Activated CD8-positive, alpha-beta memory T cell treated with anti-CD3 and anti-CD28 coated beads for 4 hours (primary cell): ENCODE measurements around the gene KCTD16.

Source experiments
- DNase-seq, 2 donors: peaks; one replicate each; pipeline ENCODE4 v3.0.0-alpha.2; 2020; ENCODE audit warnings: low read depth in 2 of 2

Gene KCTD16

DNA sequence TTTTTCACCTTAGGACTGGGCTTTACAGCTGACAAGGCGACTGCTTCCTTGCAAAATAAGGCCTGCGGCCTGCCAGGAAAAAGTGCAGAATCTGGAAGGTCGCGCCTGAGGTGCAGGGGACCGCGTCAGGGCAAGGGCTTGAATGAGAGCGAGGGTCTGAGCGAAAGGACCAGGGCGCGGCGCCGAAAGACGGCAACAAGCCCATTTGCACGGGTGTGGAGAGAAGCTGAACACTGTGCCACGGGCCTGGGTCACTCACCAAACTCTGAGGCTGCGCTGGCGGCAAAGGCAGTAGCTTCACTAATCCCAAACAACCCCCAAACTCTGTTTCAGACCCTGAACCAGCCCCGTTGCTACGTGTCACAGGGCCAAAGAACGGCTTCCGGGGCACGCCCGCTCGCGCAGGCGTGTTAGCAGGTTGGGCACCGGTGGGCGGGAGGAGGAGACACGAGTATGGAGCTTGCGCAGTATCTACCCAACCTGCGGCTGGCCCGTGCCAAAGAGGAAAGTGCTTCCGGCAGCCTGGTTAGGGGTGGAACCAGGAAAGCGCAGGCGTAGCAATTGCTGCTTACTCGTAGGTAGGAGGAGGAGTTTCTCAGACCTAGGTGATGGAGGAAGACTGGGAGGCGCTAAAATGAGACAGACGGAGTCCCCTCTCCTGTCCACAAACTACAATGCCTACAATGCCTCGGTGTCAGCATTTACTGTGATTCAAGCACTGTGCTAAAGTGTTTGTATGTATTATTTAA is at the start of gene KCTD16, which contains the start of gene YIPF5:
Gene KCTD16 (plus strand): TSS at position 598 of the 749 bp plus-strand sequence.
Gene YIPF5 (minus strand): TSS at position 384 of the 749 bp plus-strand sequence. CDS start 704 bp downstream, outside the sequence.
- peak; percentile 96 for DNase-seq

DNA sequence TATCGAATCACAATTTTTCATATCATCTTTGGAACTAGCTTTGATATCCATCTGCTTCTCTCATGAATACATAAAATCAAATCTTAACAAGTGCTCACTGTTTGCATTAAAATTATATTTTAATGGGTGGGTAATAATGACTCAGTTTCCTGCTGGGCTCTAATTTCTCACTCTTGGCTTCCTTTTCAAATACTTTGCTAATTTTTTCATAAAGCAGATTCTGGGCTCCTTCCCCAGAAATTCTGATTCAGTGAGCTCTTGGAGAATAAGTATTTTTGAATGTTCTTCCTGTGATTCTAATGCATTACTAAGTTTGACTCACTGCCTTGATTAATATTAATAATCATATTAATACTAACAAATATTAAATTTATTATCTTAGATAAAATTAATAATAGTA is 49.1 kb upstream of the KCTD16 start:
- no peak for DNase-seq

DNA sequence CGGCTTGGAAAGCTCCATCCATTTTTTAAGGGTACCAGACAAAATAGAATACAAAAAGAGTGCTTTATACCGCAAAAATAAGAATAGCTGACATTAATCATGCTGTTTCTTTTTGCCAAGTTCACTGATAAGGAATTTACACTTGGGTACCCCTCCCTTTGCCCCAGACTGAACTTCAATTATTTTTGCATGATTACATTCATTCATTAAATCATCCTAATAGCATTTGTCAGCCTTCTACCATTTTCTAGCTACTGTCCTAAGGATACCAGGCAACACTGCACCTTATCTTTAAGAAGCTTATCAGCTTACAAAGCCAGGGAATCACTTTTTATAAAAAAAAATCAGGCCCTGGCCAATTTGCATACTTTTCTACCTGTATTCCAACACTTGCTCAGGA is 48.6 kb upstream of the KCTD16 start:
- DNase-seq = no peak

DNA sequence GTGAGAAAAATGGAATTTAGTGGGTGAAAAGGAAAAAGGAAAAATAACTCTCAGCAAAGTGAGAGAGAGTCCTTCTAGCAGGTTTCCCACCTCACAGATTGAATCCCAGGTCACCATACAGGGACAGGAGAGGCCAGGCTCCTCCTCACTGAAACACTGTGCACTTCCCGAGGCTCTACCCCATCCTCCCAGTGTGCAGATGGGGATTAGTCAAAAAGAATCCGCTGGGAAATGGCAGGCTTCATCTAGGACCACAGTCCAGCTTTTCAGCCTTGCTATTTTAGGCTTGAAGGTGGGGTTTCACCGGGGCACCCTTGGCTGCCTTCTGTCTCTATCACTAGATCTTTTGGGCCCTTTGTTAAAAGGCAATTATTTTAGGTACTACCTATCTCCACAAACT is 48.0 kb upstream of the KCTD16 start:
- DNase-seq = no peak

DNA sequence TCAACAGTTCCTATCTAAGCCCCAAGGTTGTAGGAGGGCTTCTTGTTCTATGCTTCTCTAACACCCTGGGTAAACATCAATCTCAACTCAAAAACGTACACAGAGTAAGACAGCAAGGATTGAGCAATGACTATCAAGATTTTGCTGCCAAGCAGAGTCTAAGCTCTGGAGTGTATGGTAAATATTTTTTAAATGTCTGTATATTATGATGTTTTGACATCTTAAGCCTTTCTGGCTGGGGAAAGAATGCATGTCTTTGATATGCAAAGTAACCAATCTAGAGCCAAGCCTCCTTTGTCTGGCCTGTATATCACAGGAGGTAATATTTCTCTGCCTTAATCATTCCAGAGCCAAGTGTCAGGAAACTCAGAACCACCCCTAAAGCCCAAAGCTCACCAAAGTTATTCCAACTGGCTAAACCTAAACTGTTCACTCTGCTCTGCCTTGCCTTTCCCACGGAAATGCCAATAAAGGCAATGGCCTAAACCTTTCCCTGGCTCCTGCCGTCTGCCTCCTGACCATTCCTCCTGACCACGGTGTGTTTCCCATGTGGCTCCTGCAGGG is 45.4 kb upstream of the KCTD16 start:
- no peak for DNase-seq

DNA sequence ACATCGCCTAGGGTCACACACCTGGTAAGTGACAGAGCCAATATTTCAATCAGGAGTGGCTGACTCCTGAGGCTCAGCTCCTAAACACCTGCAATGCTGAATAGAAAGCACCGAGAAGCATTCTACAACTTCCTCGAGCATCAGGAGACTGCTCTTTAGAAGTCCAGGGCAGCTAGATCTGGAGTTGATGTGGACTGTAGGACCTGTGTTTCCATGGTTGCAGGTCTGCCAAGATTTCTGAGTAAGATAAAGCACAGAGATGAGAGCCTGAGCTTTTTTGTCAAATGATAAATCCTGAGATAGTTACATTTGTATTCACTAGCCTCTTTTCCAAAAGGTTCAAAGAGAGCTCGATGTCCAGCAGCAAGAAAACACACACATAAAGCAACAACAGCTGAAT is 44.0 kb upstream of the KCTD16 start:
- no peak for DNase-seq

DNA sequence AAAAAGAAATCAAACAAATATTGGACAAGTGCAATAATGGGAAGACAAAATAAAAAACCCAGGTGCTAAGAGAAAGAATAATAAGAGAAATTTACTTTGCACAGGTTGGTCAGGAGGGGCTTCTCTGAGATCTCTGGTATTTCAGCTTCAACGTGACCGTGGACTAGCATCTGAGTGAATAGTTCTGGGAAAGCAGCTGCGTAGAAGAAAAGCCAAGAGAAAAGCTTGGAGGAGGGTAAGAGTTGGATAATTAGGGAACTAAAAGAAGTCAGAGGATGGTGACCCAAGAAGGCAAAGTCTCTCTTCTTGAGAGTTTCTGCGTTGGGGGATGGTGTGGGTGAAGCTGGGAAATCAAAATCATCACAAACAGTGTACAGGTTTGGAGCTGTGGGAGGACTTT is 41.8 kb upstream of the KCTD16 start:
- DNase-seq = no peak

DNA sequence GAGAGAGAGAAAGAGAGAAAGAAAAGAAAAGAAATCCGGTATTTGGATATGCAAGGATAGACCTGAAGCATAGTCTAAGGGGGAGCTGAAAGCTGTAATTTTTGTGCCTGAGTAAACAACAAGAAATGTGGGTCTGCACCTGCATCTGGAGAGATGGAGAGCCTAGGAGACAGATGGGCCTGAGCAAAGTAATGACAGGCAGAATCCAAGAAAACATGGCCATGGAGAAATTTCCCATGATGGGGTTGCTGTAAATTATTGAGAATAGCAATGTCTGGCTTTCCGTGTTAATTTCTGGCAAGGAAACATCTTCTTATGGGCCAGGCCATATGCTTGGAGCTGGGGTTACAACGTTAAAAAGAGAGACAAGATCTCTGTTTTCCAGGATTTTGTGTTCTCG is 40.4 kb upstream of the KCTD16 start:
- no peak for DNase-seq

DNA sequence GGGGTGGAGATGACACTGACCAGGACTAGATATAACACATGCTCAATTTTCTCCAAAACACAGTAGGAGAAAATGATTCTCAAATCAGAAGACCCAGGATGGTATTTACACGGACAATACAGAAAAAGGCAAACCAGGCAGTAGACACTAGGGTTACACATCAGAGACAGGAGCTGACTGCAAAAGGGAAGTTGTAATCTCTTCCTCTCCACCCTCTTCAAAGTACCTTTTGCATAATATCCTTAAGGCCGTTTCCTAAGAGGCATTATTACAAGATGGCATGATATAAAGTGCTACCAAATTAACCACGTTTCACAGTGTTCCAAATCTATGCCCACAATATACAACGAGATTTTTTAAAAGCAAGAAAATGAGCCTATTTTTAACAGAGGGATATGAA is 39.4 kb upstream of the KCTD16 start:
- DNase-seq = no peak

DNA sequence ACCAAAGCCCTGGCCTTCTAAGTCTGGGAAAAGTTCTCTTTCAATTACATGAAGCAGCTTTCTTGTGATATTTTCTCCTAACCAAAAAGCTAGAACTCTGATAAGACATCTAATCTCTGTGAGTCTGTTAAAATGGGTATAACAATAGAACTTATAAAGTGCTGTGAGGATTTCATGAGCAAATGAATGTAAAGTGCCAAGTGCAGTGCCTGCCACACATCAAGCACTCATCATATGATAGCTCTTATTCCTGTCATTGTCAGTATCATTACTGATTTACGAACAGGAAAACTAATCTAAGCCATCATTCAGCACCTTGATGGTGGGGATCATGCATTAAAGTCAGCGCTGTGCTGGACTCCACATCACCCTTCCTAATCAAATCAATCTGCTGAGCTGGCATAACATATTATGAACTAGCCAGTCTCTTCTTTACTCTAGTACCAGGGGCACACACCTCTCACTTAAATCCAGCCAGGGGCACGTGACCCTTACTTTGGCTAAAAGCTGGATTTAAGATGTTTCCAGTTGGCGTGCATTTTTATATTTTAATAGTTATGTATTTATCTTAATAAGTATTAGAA is 37.5 kb upstream of the KCTD16 start:
- DNase-seq = no peak

DNA sequence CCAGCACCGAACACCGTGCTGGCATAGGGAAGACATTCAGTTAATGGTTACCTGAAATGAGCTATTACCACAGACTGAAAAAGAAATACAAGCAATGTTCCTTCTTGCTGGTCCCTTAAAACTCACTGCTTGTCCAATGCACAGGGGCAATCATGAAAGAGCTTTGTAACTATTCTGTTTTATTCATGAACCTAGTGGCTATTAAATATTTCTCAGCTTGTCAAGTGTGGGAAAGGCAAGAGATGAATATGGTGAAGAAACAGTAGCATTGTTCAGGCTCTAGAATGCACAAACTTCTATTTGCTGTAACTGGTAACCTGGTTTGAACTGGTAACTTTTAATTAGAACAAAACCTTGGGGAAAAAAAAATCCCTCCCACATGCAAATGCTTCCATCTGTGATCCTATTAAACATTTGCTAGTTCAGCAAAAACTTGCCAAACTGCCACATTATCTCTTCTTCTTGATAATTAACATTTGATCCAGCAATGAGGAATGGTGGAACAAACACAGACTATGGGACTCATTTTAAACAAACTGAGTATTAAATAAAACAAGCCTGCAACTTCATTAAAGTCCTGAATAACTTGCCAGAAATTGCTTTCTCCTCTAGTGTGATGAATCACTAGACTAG is 36.4 kb upstream of the KCTD16 start:
- DNase-seq = no peak

DNA sequence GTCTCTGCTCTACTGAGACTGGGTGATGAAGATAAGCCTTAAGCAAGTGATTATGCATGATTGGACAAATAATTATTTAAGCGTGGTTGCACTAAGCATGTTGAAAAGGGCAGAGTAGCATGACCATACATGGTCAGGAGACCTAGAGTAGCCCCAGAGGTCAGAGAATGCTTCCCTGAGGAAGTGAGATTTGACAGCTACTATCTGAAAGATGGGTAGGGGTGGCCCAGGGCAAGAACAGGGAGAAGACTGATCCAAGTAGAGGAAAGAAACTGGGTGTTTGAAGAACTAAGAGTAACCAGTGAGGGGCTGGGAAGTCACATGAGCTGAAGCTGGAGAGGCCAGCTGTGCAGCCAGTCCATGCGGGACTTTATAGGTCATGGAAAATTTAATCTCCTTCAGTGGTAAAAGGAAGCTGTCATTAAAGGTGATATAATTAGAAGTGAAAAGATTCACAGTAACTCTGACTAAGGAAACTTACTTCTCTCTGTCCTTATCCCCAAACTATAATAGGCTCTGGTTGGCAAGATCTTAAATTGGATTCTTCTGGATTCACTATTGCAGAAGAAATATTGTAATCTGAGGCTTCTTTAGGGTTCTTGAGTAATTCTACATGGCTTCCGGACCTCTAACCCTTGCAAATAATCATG is 35.4 kb upstream of the KCTD16 start:
- no peak for DNase-seq

DNA sequence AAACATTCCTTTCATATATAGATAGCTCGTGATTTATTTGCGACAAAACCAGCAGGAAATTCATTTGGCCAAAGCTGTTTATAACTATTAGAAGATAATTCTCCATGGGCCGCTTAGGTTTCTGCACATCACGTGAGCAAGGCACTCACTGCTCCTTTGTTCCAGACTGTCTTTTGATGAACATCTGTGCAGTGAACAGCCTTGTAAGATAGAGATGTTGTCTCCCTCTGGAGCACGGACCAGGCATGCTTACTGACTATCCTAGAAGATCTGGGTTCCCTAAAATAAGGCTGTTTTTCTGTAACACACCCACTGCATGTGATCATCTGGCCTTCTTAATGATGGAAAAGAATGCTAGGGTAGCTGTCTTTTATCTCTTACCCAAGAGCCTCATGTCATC is 31.1 kb upstream of the KCTD16 start:
- no peak for DNase-seq

DNA sequence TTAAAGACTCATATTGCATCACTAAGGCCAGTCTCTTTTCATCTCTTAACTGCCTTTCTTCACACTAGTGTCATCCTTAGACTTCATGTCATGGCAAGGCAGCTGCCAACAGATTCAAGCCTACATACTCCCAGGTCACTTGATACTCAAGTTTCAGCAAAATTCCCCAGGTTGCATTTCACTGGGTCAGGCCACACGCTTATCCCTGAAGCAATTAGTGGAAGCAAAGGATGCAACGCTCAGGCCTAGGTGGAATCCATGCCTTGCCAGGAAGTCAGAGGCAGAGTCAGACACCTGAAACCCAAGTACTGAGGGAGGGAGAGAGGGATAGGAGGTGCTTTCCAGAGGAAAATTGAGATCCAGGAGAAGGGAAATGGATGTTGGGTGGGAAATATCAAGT is 29.1 kb upstream of the KCTD16 start:
- DNase-seq = no peak

DNA sequence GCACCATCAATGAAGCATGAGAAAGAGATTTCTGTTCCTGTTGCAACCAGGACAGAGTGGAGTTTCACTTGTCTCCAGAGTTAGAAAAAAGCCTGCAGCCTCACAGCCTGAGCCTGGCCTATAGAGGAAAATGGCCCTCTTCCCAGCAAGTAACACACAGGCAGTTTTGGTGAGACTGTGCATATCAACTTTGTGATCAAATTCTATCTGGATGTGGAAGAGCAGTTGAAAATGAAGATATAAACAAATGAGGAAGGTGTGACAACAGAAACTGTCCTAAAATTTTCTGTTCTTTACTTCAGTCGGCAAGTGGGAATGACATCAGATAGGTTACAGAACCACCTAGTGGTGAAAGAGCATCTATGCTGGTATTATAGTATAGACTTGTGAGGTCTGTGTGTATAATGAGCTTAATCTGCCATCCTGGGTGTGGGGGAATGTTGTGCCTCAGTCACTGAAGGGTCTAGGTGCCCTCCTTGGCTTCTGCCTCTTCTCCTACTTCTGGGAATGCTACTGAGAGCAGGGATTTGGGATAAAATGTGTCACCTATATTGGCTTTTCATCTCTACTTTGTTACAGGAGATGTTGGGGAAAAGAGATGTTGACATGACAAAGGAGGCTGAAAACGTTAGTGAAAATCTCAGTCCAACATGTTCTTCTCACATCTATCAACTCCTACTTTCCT is 28.4 kb upstream of the KCTD16 start:
- DNase-seq = no peak

DNA sequence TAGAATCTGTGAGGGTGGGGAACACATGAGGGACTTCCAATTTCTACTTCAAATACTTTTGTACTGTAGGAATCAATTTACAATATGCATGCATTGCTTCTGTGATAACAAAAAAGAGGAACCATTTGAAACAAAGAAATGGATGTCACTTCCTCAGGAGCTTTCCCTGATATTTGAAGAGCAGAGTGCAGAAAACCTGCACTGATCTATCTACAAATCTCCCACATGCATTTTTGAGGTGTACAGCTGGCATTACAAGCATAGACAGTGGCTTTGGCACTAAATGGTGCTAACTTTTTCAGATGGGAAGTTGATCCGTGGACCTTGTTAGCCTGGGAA is 27.9 kb upstream of the KCTD16 start:
- no peak for DNase-seq

DNA sequence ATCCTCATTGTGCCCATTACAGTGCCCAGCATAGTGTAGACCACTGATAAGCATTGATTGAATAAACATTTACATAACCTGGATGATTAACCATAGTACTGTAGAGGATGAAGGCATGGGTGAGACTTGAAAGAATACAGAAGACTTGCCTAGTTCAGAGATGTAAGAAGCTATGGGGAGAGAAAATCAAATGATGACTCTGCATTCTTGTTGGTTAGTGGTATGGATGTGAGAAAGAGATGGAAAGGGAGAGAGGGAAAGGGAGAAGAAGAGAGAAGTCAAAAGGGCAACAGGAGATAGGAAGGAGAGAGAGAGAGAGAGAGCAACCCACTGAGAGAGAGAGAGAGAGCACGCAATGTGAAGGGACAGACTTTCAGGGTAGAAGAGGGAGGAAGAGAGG is 27.0 kb upstream of the KCTD16 start:
- no peak for DNase-seq

DNA sequence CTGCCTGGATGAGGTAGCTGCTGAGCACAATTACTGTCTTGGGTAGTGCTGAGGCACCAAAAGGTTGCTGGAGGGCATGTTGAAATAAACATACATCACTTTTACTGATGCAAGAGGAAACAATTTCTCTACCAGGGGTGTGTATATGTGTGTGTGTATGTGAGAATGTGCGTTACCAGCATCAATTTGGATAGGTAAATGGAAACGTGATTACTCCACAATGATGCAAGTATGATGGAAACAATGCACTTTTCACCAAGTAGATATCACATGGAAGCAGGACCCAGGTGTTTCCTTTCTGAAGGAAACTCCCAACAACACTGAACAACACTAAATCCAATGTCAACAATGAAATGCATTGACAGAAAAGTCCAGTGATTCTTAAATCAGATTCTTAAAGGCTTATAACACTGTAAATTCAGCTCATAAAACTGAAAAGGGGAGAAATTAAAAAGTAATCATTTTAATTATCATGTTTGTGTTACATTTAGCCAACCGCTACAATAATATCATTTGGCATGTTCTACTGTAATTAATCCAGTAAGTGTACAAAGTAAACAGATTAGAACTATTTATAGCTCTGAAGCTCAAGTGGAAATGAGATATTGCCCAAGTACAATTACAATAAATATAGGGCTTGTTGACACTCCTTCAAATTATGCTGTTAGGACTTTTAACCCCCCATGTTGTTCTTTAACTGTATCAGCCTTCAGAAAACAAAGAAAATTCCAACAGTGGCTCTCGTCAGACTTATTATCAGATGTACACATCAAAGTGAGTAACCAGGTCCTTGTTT is 25.5 kb upstream of the KCTD16 start:
- DNase-seq = no peak

DNA sequence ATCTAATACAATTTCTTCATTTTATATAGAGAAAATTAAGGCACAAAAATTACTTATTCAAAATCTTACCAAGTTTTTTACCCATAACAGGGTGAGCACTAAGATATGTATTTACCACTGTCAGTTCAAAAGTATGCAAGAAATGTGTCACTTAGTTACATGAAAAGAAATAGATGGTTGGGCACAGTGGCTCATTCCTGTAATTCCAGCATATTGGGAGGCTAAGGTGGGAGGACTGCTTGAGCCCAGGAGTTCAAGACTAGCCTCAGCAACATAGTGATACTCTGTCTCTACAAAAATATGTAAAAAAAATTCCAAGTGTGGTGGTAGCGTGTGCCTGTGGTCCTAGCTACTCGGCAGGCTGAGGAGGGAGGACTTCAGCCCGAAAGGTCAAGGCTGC is 19.6 kb upstream of the KCTD16 start:
- DNase-seq = no peak

DNA sequence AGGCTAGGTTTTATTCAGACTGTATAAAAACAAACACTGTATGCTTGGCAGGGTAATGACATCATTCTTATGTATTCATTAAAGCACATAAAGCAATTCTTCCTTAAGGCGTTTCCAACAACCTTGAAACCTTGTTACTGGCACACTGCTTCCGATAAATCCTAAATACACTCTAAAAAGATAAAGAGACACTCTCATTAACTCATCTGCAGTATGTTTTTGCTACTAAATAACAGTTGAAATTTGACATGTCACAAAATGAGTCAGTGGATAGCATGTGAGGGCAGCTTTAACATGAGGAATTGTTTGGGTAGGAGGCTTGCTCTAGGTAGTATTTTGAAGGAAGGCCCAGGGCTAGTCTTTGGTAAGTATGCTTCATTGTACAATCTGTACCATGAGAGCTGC is 13.9 kb upstream of the KCTD16 start:
- DNase-seq = no peak

DNA sequence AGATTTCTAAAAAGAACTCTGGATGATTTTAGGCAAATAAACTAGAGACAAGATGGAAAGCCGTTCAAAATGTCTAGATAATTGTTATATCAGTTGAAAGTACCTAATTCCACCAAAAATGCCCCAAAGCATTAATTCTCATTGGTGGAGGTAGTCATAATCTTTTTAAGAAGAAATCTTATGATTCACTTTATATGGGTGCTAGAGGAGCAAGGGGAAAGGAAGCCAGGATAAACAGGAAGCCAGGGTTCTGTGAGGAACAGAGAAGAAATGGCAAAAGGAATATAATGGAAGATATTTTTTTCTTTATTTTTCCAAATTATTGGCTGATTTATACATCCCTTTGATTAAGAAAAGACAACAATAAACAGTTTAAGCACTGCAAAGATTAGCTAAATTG is 8.0 kb upstream of the KCTD16 start:
- DNase-seq = no peak
